Hematopoietic multipotent progenitor cell treated with erythropoietin and hydrocortisone succinate and interleukin-3 and kit ligand, for 6 days (in vitro differentiated cells): ENCODE data around the gene ELOVL7.

ENCODE experiments used
- DNase-seq: peaks from one replicate; pipeline ENCODE4 v3.0.0-alpha.2; 2015

The ELOVL7 gene

DNA sequence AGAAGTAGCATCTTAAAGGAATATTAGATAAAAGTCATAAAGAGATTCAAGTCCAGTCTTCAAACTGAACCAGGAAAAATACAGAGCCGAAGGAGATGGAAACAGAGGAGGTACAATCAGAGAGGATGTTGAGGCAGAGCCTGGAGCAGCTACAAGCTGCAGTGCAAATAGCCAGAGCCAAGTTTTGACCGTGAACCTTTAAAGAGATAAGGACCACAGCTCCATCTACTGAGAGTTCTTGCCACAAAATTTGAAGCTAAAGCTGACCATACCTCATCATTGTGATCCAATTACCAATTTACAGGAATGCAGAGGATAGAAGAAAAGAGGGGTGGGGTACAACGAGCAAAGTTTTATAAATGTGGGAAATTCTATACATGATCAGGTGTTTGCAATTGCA is 133.7 kb downstream of the ELOVL7 start:
- DNase-seq = no peak

DNA sequence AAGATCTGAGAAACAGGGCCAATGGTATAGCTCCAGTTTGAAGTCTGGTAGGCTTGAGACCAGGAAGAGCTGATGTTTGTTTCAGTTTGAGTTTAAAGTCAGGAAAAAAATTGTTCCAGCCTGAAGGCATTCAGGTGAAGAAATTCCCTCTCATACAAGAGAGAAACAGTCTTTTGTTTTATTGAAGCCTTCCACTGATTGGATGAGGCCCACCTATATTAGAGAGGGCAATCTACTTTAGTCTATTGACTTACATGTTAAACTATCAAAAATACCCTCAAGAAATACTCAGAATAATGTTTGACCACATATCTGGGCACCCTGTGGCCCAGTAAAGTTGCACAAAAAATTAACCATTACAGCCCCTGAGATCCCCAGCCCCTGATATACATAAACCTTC is 138.9 kb downstream of the ELOVL7 start:
- DNase-seq = no peak

DNA sequence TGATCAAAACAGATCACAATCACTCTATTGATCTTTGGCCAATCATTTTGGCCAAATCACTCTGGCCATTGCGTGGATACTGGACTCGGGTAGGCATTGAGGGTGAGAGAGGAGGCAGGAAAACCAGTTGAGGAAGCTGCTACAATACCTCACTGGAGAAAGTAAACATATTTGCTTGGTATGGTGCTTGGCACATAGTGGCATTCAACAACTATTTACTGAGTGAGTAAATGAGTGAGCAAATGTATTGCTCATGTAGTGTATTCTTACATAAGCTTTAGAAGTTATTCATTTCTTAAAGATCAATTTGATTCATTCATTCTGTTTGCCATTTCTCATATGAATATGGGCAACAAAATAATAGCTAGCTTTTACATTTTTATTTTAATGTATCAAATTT is 140.1 kb downstream of the ELOVL7 start:
- no peak for DNase-seq
